ENCODE results near the gene IMMP1L.
A peak's percentile ranks its signal among the peaks of the same experiment; 100 is the strongest.
"Not testable (repeated sequence)": the region's sequence is repeated elsewhere in the genome, so short reads cannot be mapped to it uniquely, and the experiment has no call there.

The IMMP1L gene, protein sequence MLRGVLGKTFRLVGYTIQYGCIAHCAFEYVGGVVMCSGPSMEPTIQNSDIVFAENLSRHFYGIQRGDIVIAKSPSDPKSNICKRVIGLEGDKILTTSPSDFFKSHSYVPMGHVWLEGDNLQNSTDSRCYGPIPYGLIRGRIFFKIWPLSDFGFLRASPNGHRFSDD

GRCh38 chr11:31509429-31510345 lies at the start of gene IMMP1L, which contains the start of gene ELP4:
Gene IMMP1L (minus strand): TSS chr11:31509622. CDS start chr11:31463276, 46,346 bp downstream.
Gene ELP4 (plus strand): TSS chr11:31509767. CDS start chr11:31509785, 18 bp downstream.
- peak; percentile 98 for DNase-seq (ENCODE audit: low spot score)

DNA sequence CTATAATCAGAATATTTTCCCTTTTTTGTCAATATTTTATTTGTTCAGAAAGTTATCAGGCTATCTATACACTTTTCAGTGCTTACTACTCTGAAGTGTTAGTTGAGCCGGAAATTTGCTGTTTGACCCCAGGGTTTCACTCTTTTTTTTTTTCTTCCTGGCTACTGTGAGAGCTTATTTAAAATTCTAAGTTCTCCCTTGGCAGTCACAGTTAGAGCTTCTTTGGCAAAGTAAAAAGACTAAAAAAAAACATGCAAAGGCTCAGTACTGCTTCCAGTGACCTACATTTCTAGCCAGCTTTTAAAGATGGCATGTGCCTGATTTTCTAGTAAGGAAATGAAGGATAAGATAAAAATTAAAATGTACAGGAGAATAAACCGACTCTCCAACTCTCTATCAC lies 48.6 kb upstream of the IMMP1L start:
- DNase-seq (ENCODE audit: low spot score): no peak

DNA sequence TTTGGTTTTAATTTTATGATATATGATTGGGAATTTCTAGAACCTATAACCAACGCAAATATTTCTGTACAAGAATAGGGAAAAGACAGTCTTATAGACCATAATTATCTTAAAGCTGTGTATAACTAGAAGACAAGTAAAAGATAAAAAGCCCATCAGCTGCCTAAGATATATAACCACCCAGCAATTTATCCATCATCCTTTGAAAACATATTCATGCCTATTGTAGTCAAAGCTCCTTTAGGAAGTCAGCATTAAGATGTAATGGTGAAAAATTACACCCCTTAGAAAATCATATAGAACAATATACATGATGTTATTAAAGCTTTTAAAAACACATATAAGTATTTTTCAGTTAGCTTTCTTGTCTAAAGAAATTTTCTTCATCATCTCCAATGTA lies 46.5 kb upstream of the IMMP1L start:
- DNase-seq (ENCODE audit: low spot score): no peak

GRCh38 chr11:31542862-31543261 lies 33.4 kb upstream of the IMMP1L start:
- DNase-seq (ENCODE audit: low spot score): no peak

- no peak for DNase-seq (ENCODE audit: low spot score)
Measured at GRCh38 chr11:31535479-31535878, 26.1 kb upstream of the IMMP1L start.

GRCh38 chr11:31531293-31531692 lies 21.9 kb upstream of the IMMP1L start:
- DNase-seq (ENCODE audit: low spot score): no peak

DNA sequence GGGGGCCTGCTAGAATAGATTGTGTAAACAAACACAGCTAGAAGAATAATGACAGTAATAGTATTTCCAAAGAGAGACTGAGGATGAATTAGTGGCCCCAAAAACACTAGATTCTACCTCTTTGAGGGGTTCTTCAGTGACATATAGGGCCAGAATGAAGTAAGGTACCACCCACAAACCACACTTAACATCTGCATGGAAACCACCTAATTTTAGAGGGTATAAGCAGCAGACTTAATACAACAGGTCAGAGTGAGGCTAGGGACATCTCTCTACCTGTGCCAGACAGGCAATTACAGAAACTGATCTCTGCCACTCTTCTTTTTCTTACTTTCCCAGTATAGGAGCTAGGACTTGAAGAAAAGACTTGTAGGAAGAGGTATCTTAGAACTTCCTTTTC lies 20.3 kb upstream of the IMMP1L start:
- DNase-seq (ENCODE audit: low spot score): no peak

- DNase-seq (ENCODE audit: low spot score): no peak
Measured at GRCh38 chr11:31529189-31529588, 19.8 kb upstream of the IMMP1L start.

DNA sequence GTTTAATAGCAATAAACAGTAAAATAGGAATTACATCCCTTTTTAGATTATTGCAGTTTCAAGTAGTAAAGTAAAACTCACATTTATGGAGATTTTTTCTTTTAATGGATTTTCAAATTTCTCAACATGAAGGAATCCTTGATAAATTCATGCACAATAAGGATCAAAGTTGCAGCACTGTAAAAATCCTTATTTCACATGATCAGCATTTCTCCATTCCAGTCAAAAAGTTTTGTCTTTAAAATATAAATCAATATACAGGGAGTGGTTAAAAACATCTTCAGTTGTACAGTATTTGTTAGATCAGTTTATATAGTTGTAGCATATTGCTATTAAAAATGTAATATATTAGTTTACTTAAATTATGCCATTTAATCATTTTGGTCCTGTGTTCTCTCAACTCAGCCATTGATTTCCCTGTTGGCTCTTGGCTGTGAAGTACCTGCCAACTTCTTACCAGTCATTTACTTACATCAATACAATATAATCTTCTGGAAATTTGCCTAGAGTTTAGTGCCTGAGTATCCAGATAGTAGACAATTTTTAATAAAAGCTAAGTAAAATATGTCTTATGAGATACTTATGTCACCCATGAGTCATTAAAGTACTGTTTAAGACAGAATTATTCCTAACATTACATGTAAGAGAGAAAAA lies 12.2 kb upstream of the IMMP1L start:
- no peak for DNase-seq (ENCODE audit: low spot score)

- no peak for DNase-seq (ENCODE audit: low spot score)
Measured at GRCh38 chr11:31512117-31512516, 2.7 kb upstream of the IMMP1L start.

DNA sequence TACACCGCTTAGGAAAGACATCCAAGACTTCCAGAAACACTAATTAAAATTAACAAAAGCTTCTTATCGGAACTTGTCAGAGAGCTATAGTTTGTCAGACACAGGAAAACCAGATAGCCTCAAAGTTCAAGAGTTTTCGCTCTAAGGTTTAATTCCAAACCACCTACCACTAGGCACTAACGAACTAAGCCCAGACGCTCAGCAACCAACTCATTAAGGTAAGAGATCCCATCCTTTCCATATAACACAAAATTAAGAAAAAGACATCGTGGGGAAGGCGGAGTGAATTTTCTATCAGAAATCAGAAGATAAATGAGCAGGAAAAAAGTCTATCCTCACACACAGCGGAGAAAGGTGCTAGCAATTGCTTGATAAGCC lies 382 bp downstream of the IMMP1L start:
- DNase-seq (ENCODE audit: low spot score): no peak

DNA sequence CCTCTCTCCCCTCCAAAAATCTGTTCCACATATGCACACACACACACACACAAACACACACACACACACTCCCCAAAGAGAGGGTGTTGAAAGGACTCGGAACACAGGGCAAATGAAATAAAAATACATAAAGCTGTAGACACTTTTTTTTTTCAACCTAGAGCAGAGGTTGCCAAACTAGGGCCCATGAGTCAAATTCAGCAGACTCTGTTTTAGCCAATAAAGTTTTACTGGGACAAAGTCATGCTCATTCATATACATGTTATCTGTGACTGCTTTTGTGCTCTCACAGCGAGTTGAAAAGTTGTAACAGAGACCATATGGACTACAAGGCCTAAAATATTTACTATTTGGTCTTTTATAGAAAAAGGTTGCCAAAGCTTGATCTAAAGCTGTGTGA lies 8.9 kb downstream of the IMMP1L start:
- no peak for DNase-seq (ENCODE audit: low spot score)

DNA sequence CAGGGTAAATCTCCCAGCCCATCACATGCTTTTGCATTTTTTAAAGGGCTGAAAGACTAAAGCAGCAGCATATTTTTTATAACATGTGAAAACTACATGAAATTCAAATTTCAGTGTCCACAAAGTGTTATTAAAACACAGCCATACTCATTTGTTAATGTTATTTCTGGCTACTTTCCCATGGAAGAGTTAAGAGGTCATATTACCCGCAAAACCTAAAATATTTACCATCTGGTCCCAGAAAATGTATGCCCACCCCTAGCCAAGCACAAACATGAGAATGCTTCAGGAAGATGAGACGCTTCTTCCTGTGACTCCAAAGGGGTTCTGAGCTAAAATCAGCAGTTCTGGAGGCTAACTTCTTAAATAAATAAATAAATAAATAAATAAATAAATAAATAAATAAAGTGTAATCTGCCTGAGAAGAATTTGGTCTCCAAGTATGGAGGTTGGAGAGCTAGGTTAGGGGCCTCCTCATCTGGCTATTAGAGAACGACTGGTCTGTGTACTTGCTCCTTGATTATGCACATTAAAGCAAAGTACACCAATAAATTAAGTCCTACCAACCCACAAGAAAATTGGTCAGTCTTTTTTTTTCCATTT lies 9.7 kb downstream of the IMMP1L start:
- DNase-seq (ENCODE audit: low spot score): no peak

- not testable (repeated sequence) for DNase-seq (ENCODE audit: low spot score)
Measured at GRCh38 chr11:31493762-31494161, 15.7 kb downstream of the IMMP1L start.

DNA sequence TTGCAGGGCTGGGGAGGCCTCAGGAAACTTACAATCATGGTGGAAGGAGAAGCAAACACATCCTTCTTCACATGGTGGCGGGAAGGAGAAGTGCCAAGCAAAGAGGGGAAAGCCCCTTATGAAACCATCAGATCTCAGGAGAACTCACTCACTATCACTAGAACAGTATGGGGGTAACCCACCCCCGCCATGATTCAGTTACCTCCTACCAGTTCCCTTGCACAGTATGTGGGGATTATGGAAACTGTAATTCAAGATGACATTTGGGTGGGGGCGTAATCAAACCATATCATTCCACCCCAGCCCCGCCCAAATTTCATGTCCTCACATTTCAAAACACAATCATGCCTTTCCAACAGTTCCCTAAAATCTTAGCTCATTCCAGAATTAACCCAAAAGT lies 16.2 kb downstream of the IMMP1L start:
- DNase-seq (ENCODE audit: low spot score): no peak

- DNase-seq (ENCODE audit: low spot score): no peak
Measured at GRCh38 chr11:31492320-31492913, 17.0 kb downstream of the IMMP1L start.

GRCh38 chr11:31487848-31488247 lies 21.6 kb downstream of the IMMP1L start:
- peak; percentile 41 for DNase-seq (ENCODE audit: low spot score)

- DNase-seq (ENCODE audit: low spot score): no peak
Measured at GRCh38 chr11:31484497-31484896, 24.9 kb downstream of the IMMP1L start.

GRCh38 chr11:31480930-31481329 lies 28.5 kb downstream of the IMMP1L start:
- no peak for DNase-seq (ENCODE audit: low spot score)

- no peak for DNase-seq (ENCODE audit: low spot score)
Measured at GRCh38 chr11:31479066-31479465, 30.4 kb downstream of the IMMP1L start.

- DNase-seq (ENCODE audit: low spot score): no peak
Measured at GRCh38 chr11:31478223-31478590, 31.2 kb downstream of the IMMP1L start.

GRCh38 chr11:31477528-31478222 lies 31.7 kb downstream of the IMMP1L start:
- DNase-seq (ENCODE audit: low spot score): no peak
